ENCODE measurements around the gene SPG7. TPM values are rescaled to one million over a fixed set of nuclear protein-coding genes. Genes with fewer than 3 reads are reported as not detected.

Gene SPG7
- total and polyA plus RNA-seq, 9 of the 15 experiments (the other 6 are each of a cell fraction or from before 2014, with no cell fraction given), result 5.8 to 89.1 (median 49.4) TPM

- 84% methylated on average over 11 of the region's 11 CpGs for WGBS (ENCODE audit: insufficient coverage, low coverage, missing lambda C conversion rate)
- DNase-seq (ENCODE audit: extremely low read depth in 1 of 4, low spot score in 3 of 4), result no peak
- Histone ChIP-seq H3K4me1 (replicated peaks in 1 of 2; ENCODE audit: control insufficient read depth in 2 of 2, insufficient read depth in 2 of 2, low read length in 2 of 2) (peaks cover 0 to 9% of the 10 kb centered on the region in 2 experiments; a peak in 3 of 5 replicates), H3K27me3 (ENCODE audit: control insufficient read depth in 2 of 2, insufficient read depth in 2 of 2, low read length in 2 of 2) (no peaks in the 10 kb centered on the region), H4K20me1 (replicated peaks; ENCODE audit: control insufficient read depth, insufficient read depth, low read length) (0 out of 2 replicates have a peak, but pooled peaks cover 6% of the 10 kb centered on the region), H2AFZ (ENCODE audit: low read depth, low read length) (no peak overlapping the region), H3K27ac (ENCODE audit: extremely low read depth, low read depth, low read length) (no peak overlapping the region), H3K79me2 (ENCODE audit: control insufficient read depth, insufficient read depth, low read length) (no peaks in the 10 kb centered on the region), H3K9me1 (ENCODE audit: control insufficient read depth, insufficient read depth, low read length) (no peaks in the 10 kb centered on the region), H3K9me3 (replicated peaks; ENCODE audit: control insufficient read depth, insufficient read depth, low read depth, low read length) (no peaks in the 10 kb centered on the region), H3K4me3 (no peak overlapping the region), H3K36me3 (ENCODE audit: control insufficient read depth, insufficient read depth, low read length) (peaks cover 72% of the 10 kb centered on the region; the same call in 2 of the 3 replicates), H3K9ac (ENCODE audit: insufficient read depth in 1 of 2, low read depth in 2 of 2, low read length in 2 of 2) (no peak overlapping the region), H3K4me2 (ENCODE audit: insufficient read depth, low read length) (no peak overlapping the region)
- intact Hi-C loops (cut with micrococcal nuclease) (no loop called here), in situ Hi-C loops (cut with MboI) (no loop called here)
- ATAC-seq, result no peak
- POLR2A ChIA-PET, result no interaction called here
- FAIRE-seq, result no peak
- CTCF ChIA-PET (ENCODE audit: low intra/inter-chr PET ratio), result no interaction called here
- TF ChIP-seq NELFE (IDR thresholded peaks at IDR 0.05; ENCODE audit: insufficient read depth, insufficient read length) (no peak), XRCC4 (IDR thresholded peaks at IDR 0.05; ENCODE audit: extremely low read depth, insufficient read depth, insufficient read length) (no peak), ZNF586 (CRISPR knock-in tag; conservative IDR thresholded peaks at IDR 0.05) (no peak), PREB (CRISPR knock-in tag; IDR thresholded peaks at IDR 0.05) (no peak), HMGN3 (IDR thresholded peaks at IDR 0.05; ENCODE audit: borderline replicate concordance, extremely low read depth, insufficient read length, low read depth, low read length) (no peak), ELK3 (CRISPR knock-in tag; IDR thresholded peaks at IDR 0.05) (no peak), POLR2B (IDR thresholded peaks at IDR 0.05; ENCODE audit: low read depth, partially characterized antibody) (no peak), ZBTB34 (CRISPR knock-in tag; IDR thresholded peaks at IDR 0.05) (no peak), POLR3A (IDR thresholded peaks at IDR 0.05; ENCODE audit: borderline replicate concordance, extremely low read depth, insufficient read depth, insufficient read length) (no peak), ATF4 (CRISPR knock-in tag; IDR thresholded peaks at IDR 0.05) (no peak), MYNN (IDR thresholded peaks at IDR 0.05) (no peak), MYNN (CRISPR knock-in tag; IDR thresholded peaks at IDR 0.05) (no peak), TEAD4 (IDR thresholded peaks at IDR 0.05; ENCODE audit: low read length) (no peak), TEAD4 (CRISPR knock-in tag; IDR thresholded peaks at IDR 0.05; ENCODE audit: borderline replicate concordance) (no peak), SLC30A9 (CRISPR knock-in tag; IDR thresholded peaks at IDR 0.05) (no peak), SMAD1 (IDR thresholded peaks at IDR 0.05; ENCODE audit: low read depth, low read length, partially characterized antibody) (no peak)
- no TSS peak for BruUV-seq (replicated peaks)
Observed at GRCh38 chr16:89544113-89544512, 35.9 kb downstream of the SPG7 start.
